ENCODE measurements around the gene KLHL7.

Gene KLHL7

GRCh38 chr7:23106823-23107663 is 1.5 kb downstream of the KLHL7 start:
- peak; percentile 11 for DNase-seq (ENCODE audit: low read depth)
- TF ChIP-seq, protein P1, sequence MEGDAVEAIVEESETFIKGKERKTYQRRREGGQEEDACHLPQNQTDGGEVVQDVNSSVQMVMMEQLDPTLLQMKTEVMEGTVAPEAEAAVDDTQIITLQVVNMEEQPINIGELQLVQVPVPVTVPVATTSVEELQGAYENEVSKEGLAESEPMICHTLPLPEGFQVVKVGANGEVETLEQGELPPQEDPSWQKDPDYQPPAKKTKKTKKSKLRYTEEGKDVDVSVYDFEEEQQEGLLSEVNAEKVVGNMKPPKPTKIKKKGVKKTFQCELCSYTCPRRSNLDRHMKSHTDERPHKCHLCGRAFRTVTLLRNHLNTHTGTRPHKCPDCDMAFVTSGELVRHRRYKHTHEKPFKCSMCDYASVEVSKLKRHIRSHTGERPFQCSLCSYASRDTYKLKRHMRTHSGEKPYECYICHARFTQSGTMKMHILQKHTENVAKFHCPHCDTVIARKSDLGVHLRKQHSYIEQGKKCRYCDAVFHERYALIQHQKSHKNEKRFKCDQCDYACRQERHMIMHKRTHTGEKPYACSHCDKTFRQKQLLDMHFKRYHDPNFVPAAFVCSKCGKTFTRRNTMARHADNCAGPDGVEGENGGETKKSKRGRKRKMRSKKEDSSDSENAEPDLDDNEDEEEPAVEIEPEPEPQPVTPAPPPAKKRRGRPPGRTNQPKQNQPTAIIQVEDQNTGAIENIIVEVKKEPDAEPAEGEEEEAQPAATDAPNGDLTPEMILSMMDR (IDR thresholded peaks at IDR 0.05; ENCODE audit: low read length, missing control alignments) = no peak
- peak overlapping the region; percentile 97 for H3K4me3 ChIP-seq (replicated peaks; ENCODE audit: low read depth, low read length)

- TF ChIP-seq, protein P1 (IDR thresholded peaks at IDR 0.05; ENCODE audit: low read length, missing control alignments) = no peak
- DNase-seq (ENCODE audit: low read depth) = no peak
- peak overlapping the region; percentile 97 for H3K4me3 ChIP-seq (replicated peaks; ENCODE audit: low read depth, low read length)
Observed at GRCh38 chr7:23107781-23108180, 2.2 kb downstream of the KLHL7 start.

- TF ChIP-seq, protein P1 (IDR thresholded peaks at IDR 0.05; ENCODE audit: low read length, missing control alignments) = no peak
- H3K4me3 ChIP-seq (replicated peaks; ENCODE audit: low read depth, low read length) = no peak overlapping the region
- DNase-seq (ENCODE audit: low read depth) = no peak
Observed at GRCh38 chr7:23108995-23109394, 3.4 kb downstream of the KLHL7 start.

GRCh38 chr7:23109470-23109869 is 3.9 kb downstream of the KLHL7 start:
- H3K4me3 ChIP-seq (replicated peaks; ENCODE audit: low read depth, low read length) = no peak overlapping the region
- TF ChIP-seq, protein P1 (IDR thresholded peaks at IDR 0.05; ENCODE audit: low read length, missing control alignments) = no peak
- no peak for DNase-seq (ENCODE audit: low read depth)

DNA sequence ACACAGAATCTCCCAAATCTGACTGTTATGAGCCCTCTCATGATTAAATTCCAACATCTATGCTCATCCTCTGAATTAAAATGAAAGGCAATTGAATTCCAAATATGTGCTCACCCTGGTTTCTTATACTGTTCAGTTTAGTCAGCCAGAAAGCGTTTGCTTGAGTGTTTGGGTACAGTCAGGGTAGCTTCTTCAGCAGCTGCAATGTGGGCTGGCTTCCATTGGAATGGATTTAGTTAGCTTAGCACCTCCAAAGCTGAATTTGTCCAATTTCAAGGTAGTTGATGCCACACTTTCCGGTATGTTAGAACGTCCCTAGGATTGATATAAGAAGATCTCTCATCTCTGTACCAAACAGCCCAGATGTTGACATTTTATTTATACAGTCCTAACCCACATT is 9.3 kb downstream of the KLHL7 start:
- H3K4me3 ChIP-seq (replicated peaks; ENCODE audit: low read depth, low read length) = no peak overlapping the region
- no peak for DNase-seq (ENCODE audit: low read depth)

GRCh38 chr7:23115991-23116390 is 10.4 kb downstream of the KLHL7 start:
- TF ChIP-seq, protein P1 (IDR thresholded peaks at IDR 0.05; ENCODE audit: low read length, missing control alignments) = no peak
- no peak overlapping the region for H3K4me3 ChIP-seq (replicated peaks; ENCODE audit: low read depth, low read length)
- DNase-seq (ENCODE audit: low read depth) = no peak

More for the DNA sequence above, 9.3 kb downstream of the KLHL7 start:
- TF ChIP-seq, protein P1 (IDR thresholded peaks at IDR 0.05; ENCODE audit: low read length, missing control alignments) = no peak

DNA sequence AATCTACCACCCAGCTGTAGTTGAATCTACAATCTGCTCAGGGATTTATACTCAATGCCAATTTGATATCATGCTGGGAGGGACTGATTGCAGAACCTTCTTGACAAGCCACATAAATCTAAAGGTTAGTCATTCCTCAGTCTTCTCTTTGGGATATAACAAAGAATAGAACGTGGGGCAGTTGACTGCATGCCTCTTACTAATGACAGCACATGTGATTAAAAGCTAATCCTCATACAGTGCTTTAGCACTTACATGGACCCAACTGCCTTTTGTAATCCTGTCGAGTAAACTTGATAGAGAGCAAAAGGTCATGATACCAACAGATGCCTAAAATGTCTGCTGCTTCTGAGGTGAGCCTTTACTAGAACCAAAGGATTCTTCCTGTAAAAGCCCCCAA is 12.3 kb downstream of the KLHL7 start:
- H3K4me3 ChIP-seq (replicated peaks; ENCODE audit: low read depth, low read length) = no peak overlapping the region
- DNase-seq (ENCODE audit: low read depth) = no peak
- TF ChIP-seq, protein P1 (IDR thresholded peaks at IDR 0.05; ENCODE audit: low read length, missing control alignments) = no peak
